ENCODE measurements around the gene IQUB.

Gene IQUB

GRCh38 chr7:123463890-123464289 is 70.5 kb downstream of the IQUB start:
- no peak for TF ChIP-seq EZH2phosphoT487 (IDR thresholded peaks at IDR 0.05; ENCODE audit: borderline replicate concordance)
- TF ChIP-seq, protein P1, sequence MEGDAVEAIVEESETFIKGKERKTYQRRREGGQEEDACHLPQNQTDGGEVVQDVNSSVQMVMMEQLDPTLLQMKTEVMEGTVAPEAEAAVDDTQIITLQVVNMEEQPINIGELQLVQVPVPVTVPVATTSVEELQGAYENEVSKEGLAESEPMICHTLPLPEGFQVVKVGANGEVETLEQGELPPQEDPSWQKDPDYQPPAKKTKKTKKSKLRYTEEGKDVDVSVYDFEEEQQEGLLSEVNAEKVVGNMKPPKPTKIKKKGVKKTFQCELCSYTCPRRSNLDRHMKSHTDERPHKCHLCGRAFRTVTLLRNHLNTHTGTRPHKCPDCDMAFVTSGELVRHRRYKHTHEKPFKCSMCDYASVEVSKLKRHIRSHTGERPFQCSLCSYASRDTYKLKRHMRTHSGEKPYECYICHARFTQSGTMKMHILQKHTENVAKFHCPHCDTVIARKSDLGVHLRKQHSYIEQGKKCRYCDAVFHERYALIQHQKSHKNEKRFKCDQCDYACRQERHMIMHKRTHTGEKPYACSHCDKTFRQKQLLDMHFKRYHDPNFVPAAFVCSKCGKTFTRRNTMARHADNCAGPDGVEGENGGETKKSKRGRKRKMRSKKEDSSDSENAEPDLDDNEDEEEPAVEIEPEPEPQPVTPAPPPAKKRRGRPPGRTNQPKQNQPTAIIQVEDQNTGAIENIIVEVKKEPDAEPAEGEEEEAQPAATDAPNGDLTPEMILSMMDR (conservative IDR thresholded peaks at IDR 0.05; ENCODE audit: low read length) = no peak
- Histone ChIP-seq H4K20me1 (ENCODE audit: insufficient read depth, low read length, poor library complexity, severe bottlenecking) (no peaks in the 10 kb centered on the region), H3K9me3 (ENCODE audit: insufficient read depth, low read depth, low read length) (no peaks in the 10 kb centered on the region), H3K9me2 (replicated peaks; ENCODE audit: low read depth, low read length) (no peaks in the 10 kb centered on the region), H3K79me2 (ENCODE audit: insufficient read depth, low read length) (no peaks in the 10 kb centered on the region), H3K4me3 (ENCODE audit: low read length, poor library complexity, severe bottlenecking) (no peak overlapping the region), H3K9ac (ENCODE audit: low read depth, low read length, poor library complexity, severe bottlenecking) (no peak overlapping the region), H3F3A (ENCODE audit: low read depth) (no peaks in the 10 kb centered on the region), H3K27me3 (ENCODE audit: insufficient read depth, low read length, poor library complexity, severe bottlenecking) (no peaks in the 10 kb centered on the region), H3K4me2 (ENCODE audit: low read depth, low read length, poor library complexity, severe bottlenecking) (no peak overlapping the region), H3K4me1 (ENCODE audit: insufficient read depth, low read length, poor library complexity, severe bottlenecking) (no peaks in the 10 kb centered on the region), H3K36me3 (ENCODE audit: insufficient read depth, low read length) (no peaks in the 10 kb centered on the region), H2AFZ (ENCODE audit: low read length) (no peak overlapping the region)

DNA sequence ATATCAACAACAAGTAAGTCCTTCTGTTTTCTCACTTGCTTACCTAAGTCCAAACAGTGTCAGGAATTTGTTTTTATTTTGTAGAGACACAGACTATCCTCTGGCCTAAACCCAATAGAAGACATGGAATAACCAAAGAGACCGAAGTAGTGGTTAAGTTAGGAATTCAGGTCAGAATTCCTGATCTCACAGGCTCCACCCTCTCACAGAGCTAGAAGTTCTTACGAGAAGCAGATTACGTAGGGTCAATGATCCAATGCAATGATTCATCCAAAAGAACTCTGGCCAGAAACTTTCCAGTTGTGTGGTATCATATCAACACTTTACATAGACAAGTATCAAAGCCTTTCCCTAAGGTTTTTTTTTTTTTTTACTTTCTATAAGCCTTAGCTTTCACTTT is 73.8 kb downstream of the IQUB start:
- Histone ChIP-seq H3K9me3 (ENCODE audit: insufficient read depth, low read depth, low read length) (no peaks in the 10 kb centered on the region), H3K9me2 (replicated peaks; ENCODE audit: low read depth, low read length) (no peaks in the 10 kb centered on the region), H4K20me1 (ENCODE audit: insufficient read depth, low read length, poor library complexity, severe bottlenecking) (no peaks in the 10 kb centered on the region), H3K36me3 (ENCODE audit: insufficient read depth, low read length) (no peaks in the 10 kb centered on the region), H3K4me3 (ENCODE audit: low read length, poor library complexity, severe bottlenecking) (no peak overlapping the region), H3F3A (ENCODE audit: low read depth) (no peaks in the 10 kb centered on the region), H3K79me2 (ENCODE audit: insufficient read depth, low read length) (no peaks in the 10 kb centered on the region), H3K4me2 (ENCODE audit: low read depth, low read length, poor library complexity, severe bottlenecking) (no peak overlapping the region), H3K4me1 (ENCODE audit: insufficient read depth, low read length, poor library complexity, severe bottlenecking) (no peaks in the 10 kb centered on the region), H2AFZ (ENCODE audit: low read length) (no peak overlapping the region), H3K27me3 (ENCODE audit: insufficient read depth, low read length, poor library complexity, severe bottlenecking) (no peaks in the 10 kb centered on the region), H3K9ac (ENCODE audit: low read depth, low read length, poor library complexity, severe bottlenecking) (no peak overlapping the region)
- TF ChIP-seq, protein P1 (conservative IDR thresholded peaks at IDR 0.05; ENCODE audit: low read length) = no peak
- no peak for TF ChIP-seq EZH2phosphoT487 (IDR thresholded peaks at IDR 0.05; ENCODE audit: borderline replicate concordance)

- no peak for TF ChIP-seq EZH2phosphoT487 (IDR thresholded peaks at IDR 0.05; ENCODE audit: borderline replicate concordance)
- TF ChIP-seq, protein P1 (conservative IDR thresholded peaks at IDR 0.05; ENCODE audit: low read length) = no peak
- H3K36me3 ChIP-seq (ENCODE audit: insufficient read depth, low read length) = no peaks in the 10 kb centered on the region
- H3K9ac ChIP-seq (ENCODE audit: low read depth, low read length, poor library complexity, severe bottlenecking) = no peak overlapping the region
- no peak overlapping the region for H3K4me2 ChIP-seq (ENCODE audit: low read depth, low read length, poor library complexity, severe bottlenecking)
- H3K4me3 ChIP-seq (ENCODE audit: low read length, poor library complexity, severe bottlenecking) = no peak overlapping the region
- H3K9me3 ChIP-seq (ENCODE audit: insufficient read depth, low read depth, low read length) = no peaks in the 10 kb centered on the region
- no peak overlapping the region for H2AFZ ChIP-seq (ENCODE audit: low read length)
- no peaks in the 10 kb centered on the region for H3K9me2 ChIP-seq (replicated peaks; ENCODE audit: low read depth, low read length)
- H3K79me2 ChIP-seq (ENCODE audit: insufficient read depth, low read length) = no peaks in the 10 kb centered on the region
- H3F3A ChIP-seq (ENCODE audit: low read depth) = no peaks in the 10 kb centered on the region
- H3K27me3 ChIP-seq (ENCODE audit: insufficient read depth, low read length, poor library complexity, severe bottlenecking) = no peaks in the 10 kb centered on the region
- H4K20me1 ChIP-seq (ENCODE audit: insufficient read depth, low read length, poor library complexity, severe bottlenecking) = no peaks in the 10 kb centered on the region
- no peaks in the 10 kb centered on the region for H3K4me1 ChIP-seq (ENCODE audit: insufficient read depth, low read length, poor library complexity, severe bottlenecking)
These were observed 78.4 kb downstream of the IQUB start for GRCh38 chr7:123455965-123456470.
